Muscle layer of duodenum (tissue), 2 donors: ENCODE data around the gene KLHL4.

Experiments
- H3K27ac ChIP-seq: one replicate; pipeline ENCODE4 v1.7.0; 2013; ENCODE audit warnings: mild to moderate bottlenecking, low read length
- H3K27me3 ChIP-seq: one replicate; pipeline ENCODE4 v1.7.0; 2013; ENCODE audit warnings: low read depth, mild to moderate bottlenecking, control low read depth, low read length
- H3K36me3 ChIP-seq, 2 donors: one replicate each; pipeline ENCODE4 v1.7.0; 2013; ENCODE audit warnings: low read length in 2 of 2, control low read depth in 1 of 2, mild to moderate bottlenecking in 1 of 2; ENCODE audit not compliant: insufficient read depth in 2 of 2, control insufficient read depth in 1 of 2
- H3K4me1 ChIP-seq, 2 donors: one replicate each; pipeline ENCODE4 v1.7.0; 2013; ENCODE audit warnings: low read length in 2 of 2, mild to moderate bottlenecking in 2 of 2, control low read depth in 1 of 2, moderate library complexity in 1 of 2; ENCODE audit not compliant: insufficient read depth in 2 of 2, control insufficient read depth in 1 of 2
- H3K4me3 ChIP-seq, 2 donors: one replicate each; pipeline ENCODE4 v1.7.0; 2013; ENCODE audit warnings: low read length in 2 of 2, low read depth in 1 of 2, mild to moderate bottlenecking in 1 of 2
- H3K9me3 ChIP-seq, 2 donors: one replicate each; pipeline ENCODE4 v1.7.0; 2013; ENCODE audit warnings: low read length in 2 of 2, control low read depth in 1 of 2, mild to moderate bottlenecking in 1 of 2; ENCODE audit not compliant: control insufficient read depth in 1 of 2
- donor health status: healthy.

Gene KLHL4

GRCh38 chrX:87710580-87710979 lies 193.0 kb downstream of the KLHL4 start:
- Histone ChIP-seq H3K27ac (no peak overlapping the region), H3K36me3 (no peaks in the 10 kb centered on the region), H3K4me1 (no peaks in the 10 kb centered on the region), H3K9me3 (no peaks in the 10 kb centered on the region), H3K4me3 (no peak overlapping the region), H3K27me3 (no peaks in the 10 kb centered on the region)
